GM21528 (cell line): ENCODE results near the gene HDAC4.
"Not testable (repeated sequence)": the region's sequence is repeated elsewhere in the genome, so short reads cannot be mapped to it uniquely, and the experiment has no call there.

Source experiments
- ATAC-seq: cut with Tn5 transposase; IDR thresholded peaks from one replicate; pipeline ENCODE4 v1.9.1; 2021; ENCODE audit warnings: mild to moderate bottlenecking, moderate library complexity; ENCODE audit not compliant: unreplicated experiment, low FRiP score

Gene HDAC4

DNA sequence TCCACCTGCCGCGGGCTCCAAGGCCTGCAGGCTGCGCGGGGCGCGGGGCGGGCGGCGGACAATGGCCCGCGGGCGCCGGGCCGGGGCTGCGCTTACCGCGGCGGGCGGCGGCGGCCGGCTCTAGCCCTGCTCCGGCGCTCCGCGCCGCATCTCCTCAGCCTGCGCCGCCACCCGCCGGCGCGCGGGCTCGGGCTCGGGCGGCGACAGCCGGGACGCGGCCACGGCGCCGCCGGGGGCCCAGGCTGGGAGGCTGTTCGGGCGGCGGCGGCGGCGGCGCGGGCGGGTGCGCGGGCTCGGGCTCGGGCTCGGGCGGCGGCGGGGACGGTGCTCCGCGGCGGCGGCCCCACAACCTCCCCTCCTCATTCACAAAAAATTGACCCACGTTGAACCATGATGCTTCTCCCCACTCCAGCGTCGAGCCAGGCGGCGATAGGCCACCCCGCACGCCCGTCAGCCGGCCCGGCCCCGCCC is at the start of gene HDAC4:
TSS of gene HDAC4 (minus strand) at position 425 of the 471 bp plus-strand sequence. CDS start 48,321 bp downstream, outside the sequence.
- no peak for ATAC-seq

DNA sequence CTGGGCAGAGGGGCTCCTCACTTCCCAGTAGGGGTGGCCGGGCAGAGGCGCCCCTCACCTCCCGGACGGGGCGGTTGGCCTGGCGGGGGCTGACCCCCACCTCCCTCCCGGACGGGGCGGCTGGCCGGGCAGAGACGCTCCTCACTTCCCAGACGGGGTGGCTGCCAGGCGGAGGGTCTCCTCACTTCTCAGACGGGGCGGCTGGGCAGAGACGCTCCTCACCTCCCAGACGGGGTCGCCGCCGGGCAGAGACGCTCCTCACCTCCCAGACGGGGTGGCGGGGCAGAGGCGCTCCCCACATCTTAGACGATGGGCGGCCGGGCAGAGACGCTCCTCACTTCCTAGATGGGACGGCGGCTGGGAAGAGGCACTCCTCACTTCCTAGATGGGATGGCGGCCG is 48.6 kb upstream of the HDAC4 start:
- ATAC-seq = not testable (repeated sequence)

DNA sequence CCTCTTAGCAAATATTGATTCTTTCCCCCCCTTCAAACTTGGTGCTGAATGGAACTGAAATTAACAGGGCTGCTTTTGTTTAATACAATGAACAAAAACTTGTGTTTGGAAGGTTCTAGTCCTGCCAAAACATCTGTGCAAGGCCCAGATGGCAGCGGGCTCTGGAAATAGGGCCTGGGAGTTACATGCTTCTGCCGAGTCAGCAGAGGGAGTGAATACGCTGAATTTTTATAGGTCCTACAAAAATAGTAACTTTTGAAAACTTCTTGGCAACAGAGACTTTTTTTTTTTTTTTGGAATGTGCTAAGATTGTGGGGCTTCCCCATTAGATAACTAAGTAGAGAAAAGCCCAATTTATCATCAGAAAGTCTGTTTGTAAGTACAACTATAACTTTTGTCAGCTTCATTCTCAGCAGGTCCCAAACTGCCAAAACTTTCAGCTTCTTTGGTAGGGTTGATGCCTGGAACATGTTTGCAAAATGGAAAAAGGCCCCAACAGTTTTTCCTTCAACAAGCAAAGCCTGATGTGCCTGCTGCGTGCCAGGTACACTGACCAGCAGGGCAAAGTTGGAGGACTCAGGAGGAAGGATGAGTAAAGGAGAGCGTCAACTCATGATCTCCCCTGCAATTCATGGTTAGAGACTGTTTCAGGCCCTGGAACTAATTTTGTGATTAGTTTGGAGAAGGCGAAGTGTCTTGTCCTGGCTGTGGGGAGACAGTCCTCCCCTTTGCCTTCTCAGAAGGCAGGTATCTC is 45.1 kb upstream of the HDAC4 start:
- no peak for ATAC-seq

DNA sequence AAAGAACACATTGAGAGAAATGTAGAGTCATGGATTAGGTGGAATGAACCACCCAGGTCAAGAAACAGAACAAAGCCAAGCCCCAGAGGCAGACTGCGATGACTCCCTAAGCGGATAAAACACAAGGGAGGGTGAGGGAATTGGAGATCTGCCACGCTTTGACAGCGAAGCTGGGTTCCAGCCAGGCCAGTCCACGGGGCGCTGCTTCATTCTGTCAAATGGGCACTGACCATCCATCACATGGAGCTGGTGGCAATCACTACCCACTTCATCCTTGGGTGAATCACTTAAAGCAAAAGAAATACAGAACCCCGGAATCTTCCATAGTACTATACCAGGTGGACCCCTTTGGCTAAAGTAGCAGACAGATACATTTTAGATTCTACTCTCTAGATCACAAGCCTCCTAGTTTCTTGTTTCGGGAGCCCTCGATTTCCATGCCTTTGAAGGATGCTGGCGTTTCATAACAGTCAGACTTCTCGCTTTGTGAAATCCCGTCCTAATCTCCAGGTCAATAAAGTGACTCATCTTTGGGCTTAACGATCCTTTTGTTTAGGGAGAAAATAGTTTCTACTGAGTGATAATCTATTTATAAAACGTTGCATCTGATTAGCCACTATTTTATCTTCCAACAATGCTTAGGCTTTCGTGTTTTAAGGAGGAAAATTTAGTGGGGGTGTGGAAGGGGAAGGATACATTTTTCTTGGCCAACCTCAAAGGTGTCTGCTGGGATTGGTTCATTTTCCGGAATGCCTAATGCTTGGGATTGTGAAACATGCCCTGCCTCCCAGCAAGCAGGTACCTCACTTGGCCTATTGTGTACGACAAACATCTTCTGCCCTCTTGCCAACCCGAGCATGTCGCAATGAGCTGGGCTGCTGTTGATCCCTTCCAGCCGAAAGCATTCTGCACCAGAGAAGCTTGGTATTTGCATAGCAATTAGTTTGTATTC is 44.1 kb upstream of the HDAC4 start:
- no peak for ATAC-seq

DNA sequence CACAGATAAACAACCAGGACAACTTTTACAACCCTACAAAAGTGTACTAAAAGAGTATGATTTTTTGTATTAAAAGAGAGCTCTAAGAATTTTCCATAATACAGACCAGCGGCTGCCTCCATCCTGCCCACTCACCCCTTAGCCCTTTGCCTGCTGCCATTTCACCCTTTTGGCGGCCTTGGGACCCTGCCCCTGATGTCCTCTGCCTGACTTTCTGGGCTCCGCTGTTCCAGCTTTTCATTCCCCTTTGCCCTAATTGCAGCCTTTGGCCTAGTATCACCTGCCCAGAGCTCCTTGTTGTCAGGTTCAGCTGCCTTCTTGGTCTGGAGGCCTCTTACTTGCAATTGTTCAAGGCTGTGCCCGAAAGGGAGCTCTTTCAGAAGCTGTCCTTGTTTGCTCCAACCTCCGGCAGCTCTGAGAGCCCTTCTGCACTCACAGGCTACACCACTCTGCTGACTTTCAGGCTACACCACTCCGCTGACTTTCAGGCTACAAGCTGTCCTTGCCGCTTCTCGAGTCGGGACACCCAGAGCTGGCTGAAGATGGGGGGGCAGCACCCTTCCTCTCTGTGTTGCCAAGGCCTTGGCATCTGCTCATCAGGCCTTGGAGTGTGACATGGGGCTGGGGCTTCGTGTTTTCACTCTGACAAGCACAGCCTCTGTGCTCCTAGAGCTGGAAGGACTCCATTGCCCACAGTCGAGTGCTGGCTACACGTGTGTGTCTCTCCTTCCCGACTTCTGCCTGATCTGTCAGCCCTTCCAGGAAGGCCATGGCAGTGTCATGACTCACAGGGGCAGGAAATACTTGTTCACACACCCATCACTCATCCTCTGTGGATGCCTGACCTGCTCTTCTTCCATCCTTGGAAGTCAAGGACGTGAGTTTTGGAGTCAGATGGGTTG is 43.1 kb upstream of the HDAC4 start:
- no peak for ATAC-seq

DNA sequence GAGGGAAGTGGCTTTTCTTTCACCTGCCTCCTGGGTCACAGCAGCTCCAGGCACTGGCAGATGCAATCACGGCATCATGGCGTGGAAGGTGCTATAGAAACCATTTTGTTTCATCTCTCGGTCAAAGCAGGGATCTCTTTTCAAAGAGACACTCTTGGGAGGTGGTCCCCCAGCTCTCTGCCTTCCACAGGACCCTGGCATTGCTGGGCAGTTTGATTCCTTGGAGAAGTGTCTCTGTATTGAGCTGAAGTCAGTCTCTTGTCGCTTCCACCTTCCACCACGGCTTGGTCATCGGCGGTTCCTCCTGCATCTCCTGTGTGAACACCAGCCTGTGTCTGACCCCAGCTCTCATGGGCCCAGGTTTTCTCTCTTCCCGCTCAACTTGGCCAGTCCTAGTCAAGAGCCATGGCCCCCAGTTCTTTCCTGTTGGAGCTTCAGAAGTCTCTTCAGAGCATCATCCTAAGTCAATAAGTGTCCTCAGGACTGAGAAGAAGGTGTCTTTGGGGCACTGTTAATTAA is 42.3 kb upstream of the HDAC4 start:
- ATAC-seq = no peak

DNA sequence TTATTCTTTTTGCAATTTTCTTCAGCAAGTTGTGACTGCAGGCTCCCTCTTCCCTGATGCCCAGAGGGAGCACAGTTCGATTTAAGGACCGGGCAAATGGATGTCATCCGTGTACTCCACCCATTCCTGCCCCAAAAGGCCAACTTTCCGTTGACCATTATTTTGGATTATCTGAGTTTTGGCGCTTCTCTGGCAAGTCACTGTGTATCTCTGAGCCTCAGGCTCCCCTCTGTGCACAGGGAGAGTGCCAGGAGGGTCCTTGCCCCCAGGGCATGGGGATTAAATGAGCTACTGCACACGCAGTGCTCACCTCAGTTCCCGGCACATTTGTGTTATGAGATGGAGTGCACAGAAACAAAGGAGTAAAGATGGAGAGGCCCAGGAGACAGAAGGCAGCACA is 41.4 kb upstream of the HDAC4 start:
- no peak for ATAC-seq

DNA sequence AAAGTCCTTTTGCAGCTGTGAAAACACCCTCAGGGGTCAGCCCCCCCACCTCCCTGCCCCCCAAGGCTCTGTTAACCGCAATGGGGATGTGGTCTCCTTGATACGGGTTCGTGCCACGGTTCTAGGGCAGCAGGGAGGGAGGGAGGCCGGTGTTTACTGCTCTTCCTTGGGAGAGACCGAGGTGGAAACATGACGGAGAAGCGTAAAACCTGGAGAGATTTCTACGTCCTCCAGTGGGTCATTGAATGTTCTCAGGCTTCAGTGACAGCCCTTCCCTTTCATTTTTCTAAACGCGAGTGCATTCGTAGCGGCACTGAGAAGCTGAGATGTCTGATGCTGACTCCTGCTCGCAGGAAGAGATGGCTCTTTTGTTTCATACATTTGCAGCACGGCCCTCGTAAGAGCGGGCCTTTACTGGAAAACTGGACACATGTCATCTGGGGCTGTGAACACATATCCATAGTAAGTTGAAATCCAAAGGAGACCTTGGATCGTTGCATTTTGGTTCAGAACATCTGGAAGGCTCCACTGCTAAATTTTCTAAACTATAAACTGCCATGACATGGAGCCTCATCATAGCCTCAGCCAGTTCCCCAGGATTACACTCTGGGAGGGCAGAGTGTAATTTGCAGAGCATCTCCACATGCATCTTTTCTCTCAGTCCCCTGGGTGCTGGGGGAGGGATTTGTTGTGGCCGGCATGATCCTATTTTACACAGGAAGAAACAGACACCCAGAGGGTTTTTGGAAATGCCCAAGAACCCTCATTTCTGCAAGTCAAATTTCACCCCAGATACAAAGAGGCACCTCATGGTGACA is 40.6 kb upstream of the HDAC4 start:
- no peak for ATAC-seq

DNA sequence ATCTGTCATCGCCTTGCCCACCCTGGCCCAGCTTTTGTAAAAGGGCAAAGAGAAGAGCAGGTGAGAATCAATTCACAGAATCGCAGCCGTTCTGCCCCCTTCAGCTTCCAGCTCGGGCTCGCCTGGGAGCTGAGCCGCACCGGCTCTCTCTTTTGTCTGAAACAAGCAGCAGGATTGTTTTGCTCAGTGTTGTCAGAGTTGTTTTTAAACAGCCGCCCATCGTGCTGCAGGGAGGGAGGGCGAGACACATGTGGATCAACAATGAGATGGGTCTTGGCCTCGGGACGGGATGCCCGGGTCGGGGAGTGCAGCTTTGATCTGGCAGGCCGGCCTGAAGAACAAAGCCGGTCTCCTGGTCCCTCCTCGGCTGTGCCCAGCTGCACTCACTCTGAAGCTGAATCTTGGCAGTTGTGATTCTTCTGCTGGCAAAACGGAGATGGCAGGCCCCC is 39.7 kb upstream of the HDAC4 start:
- ATAC-seq = no peak

DNA sequence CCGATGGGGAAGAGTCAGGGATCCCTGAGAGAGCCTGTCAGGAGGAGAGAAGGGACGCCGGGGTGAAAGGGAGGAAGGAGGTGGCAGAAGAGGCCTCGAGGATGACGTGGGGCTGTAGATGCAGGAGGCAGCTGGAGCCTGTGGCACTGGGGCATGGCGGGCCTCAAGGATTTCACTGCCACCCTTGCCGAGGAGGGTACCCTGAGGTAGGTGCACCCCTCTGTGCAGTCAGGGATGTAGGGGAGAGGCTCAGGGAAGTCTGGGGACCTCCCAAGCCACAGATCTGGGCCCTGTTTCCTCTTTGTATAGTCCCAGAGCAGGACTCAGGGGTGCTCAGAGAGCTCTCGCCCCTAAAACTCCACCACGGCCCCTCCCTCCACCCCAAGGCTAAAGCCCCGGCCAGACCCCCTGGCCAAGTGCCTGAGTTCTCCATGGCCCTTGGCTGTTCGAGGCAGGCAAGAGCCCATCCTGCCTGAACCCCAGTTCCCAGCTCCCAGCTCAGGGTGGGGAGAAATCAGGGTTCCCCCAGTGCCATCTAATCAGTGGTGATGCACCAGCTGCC is 39.0 kb upstream of the HDAC4 start:
- no peak for ATAC-seq

DNA sequence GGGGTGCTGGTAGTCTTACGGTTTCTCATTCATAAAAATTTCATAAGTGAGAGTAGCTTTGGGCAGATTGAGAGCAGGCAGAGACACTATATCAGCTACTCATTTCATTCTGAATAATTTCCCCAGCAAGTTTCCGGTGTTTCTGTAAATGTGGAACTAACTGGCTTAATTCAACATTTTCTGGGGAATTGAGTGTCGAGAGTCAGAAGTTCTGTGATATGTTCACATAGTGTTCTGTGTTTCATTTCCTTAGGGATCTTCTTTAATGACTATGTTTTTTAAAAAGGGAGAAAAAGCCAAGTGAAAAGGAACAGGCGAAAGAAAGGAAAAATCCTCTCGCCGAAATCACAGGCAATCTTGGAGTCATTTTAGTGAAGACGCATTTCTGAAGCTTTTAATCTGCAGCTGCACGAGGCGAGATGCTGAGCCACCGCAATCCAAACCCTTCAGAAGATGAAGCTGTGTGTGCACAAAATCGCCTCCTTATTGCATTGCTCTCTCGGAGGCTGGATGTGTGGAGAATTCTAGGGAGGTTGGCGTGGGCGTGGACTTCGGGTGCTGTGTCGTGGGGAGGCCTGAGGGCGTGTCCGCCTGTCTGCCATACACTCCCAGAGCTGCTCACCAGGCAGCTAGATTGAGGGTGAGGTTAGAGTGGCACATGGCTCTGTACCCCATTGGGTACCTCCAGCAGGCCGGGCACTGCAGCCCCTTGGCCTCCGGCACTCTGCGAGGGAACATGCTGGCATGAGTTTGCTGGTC is 38.4 kb upstream of the HDAC4 start:
- no peak for ATAC-seq

DNA sequence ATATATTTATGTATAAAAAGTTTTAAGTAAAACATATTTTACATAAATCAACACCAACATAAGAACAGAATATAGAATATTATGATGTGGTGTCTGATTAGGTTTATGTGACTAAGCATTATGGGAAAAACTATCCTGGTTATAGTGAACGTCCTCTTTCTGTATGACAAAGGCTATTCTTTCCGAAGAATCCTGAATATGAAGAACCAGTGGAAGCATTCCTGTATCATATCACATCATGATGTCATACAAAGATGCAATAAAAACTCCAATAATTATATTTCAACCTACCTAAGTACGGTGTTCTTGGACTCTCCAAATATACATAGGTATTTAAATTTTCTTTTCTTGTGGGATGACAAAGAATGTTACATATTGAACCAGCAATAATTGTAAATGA is 37.5 kb upstream of the HDAC4 start:
- ATAC-seq = no peak

DNA sequence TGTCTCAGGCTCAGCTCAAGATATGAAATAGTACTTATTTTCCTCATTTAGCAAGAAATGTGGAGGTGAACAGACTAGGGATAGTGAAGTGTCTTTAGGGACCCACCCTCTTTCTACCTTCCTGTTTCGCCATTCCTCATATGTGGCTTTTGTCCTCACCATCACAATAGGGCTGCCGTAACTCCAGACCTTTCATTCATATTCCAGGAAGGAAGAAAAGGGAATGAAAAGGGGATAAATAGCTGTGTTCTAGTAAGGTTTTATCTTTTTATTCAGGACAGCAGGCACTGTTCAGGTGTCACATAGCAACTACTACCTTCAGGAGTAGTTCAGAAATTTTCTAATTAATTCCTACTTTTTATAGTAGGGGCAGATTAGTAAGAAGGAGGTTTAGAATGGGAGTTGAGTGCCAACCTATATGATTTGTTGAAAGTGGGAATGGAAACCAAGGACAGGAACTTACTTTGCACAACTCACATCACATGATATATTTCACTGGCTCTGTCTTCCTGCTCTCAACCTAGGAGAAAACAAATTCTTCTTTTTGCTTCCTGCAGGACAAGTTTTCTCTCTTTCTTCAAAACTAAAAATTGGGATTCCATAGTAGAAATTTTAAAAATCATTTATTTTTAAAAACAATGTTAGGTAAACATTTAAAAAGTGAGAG is 36.0 kb upstream of the HDAC4 start:
- no peak for ATAC-seq

DNA sequence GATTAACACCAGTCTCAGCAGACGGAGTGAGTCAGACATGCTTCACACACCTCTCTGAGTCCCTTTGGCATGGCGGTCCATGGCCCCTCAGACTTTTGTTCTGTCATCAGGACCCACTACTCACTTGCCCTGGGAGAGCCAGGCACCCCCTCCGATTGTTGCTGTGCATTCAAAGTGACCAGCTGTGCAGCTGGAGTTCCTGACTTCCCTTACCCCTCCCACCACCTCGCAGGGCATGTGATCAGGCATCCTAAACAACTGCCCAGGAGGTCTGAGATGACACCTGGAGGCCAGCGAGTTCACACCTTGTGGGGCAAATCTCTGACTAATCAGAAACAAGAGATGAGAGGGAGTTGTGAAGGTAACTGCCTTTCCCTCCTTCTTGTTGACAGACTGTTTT is 35.3 kb upstream of the HDAC4 start:
- no peak for ATAC-seq

DNA sequence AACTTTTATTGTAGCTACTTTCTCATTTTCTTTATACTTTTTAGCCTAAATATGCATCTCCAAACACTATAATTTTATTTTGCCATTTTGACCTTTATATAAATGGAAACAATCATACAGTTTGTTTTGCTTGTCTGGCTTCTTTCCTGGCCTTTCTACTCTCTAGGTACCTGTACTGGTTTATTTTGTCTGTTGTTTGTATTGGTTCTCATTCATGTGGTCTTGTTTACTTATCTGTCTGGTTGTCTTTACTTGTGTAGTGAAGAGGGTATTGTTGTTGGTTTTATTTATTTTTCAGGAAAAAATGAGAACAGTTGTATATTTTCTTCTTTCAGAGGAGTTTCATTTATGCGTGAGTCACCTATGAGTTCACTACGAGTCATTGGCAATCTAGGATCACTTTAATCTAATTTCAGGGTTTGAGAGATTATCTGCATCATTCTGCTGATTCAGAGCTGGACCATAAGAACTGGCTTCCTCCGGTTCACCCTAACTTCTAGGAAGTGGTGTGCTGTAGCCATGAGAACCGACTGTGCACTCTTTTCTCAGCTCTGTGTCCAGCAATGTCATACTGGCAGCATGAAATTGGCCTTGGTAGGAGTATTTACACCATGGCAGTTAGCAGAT is 33.1 kb upstream of the HDAC4 start:
- ATAC-seq = no peak

DNA sequence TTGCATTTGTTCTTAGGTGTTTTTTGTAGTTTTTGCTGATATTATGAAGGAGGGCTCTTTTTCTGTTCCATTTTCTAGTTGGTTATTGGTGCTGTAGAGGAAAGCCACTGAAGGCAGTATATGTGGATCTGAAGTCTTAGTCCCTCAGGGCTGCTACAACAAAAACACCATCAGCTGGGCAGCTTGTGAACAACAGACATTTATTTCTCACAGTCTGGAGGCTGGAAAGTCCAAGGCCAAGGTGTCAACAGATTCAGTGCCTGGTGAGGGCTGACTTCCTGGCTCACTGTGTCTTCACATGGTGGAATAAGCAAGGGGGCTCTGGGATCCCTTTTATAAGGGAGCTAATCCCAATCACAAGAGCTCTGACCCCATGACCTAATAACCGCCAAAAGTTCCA is 31.4 kb upstream of the HDAC4 start:
- no peak for ATAC-seq

DNA sequence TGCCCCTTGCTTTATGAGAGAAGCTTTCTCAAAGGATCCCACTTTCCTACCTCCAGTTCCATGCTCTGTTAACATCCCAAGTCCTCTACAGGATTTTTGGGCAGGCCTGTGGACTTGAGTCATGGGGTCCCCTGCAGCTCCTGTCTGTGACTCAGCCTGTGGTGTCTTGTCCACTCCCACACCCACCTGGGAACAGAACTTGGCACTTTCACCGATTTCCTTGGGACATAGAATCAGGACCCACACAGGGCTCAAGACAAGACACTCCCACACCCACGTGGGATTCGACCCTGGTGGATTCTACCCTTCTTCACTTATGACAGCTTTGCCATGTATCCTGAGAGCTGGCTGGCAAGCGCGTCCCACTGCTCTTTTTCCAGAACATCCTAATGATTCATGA is 30.7 kb upstream of the HDAC4 start:
- ATAC-seq = no peak
